ENCODE results near the gene DNAJC6.

The DNAJC6 gene

GRCh38 chr1:65292861-65293593 is 16.3 kb upstream of the DNAJC6 start:
- no peak for DNase-seq (ENCODE audit: low read depth, low spot score)

- DNase-seq (ENCODE audit: low read depth, low spot score): no peak
These were observed 11.6 kb upstream of the DNAJC6 start for GRCh38 chr1:65297706-65298105.

GRCh38 chr1:65299328-65299727 is 10.0 kb upstream of the DNAJC6 start:
- DNase-seq (ENCODE audit: low read depth, low spot score): no peak

- no peak for DNase-seq (ENCODE audit: low read depth, low spot score)
These were observed 501 bp upstream of the DNAJC6 start for GRCh38 chr1:65308781-65309303.

GRCh38 chr1:65310078-65310587 is 790 bp downstream of the DNAJC6 start:
- no peak for DNase-seq (ENCODE audit: low read depth, low spot score)

GRCh38 chr1:65311760-65312159 is 2.4 kb downstream of the DNAJC6 start:
- DNase-seq (ENCODE audit: low read depth, low spot score): no peak

- no peak for DNase-seq (ENCODE audit: low read depth, low spot score)
These were observed 6.9 kb downstream of the DNAJC6 start for GRCh38 chr1:65316233-65316632.

- DNase-seq (ENCODE audit: low read depth, low spot score): no peak
These were observed 8.7 kb downstream of the DNAJC6 start for GRCh38 chr1:65317866-65318653.

GRCh38 chr1:65319141-65319540 is 9.8 kb downstream of the DNAJC6 start:
- DNase-seq (ENCODE audit: low read depth, low spot score): peak; percentile 2

GRCh38 chr1:65319754-65320153 is 10.4 kb downstream of the DNAJC6 start:
- DNase-seq (ENCODE audit: low read depth, low spot score): no peak

- DNase-seq (ENCODE audit: low read depth, low spot score): no peak
These were observed 12.5 kb downstream of the DNAJC6 start for GRCh38 chr1:65321879-65322278.

GRCh38 chr1:65323246-65323645 is 13.9 kb downstream of the DNAJC6 start:
- no peak for DNase-seq (ENCODE audit: low read depth, low spot score)

- DNase-seq (ENCODE audit: low read depth, low spot score): no peak
These were observed 20.7 kb downstream of the DNAJC6 start for GRCh38 chr1:65330021-65330420.

- DNase-seq (ENCODE audit: low read depth, low spot score): no peak
These were observed 21.5 kb downstream of the DNAJC6 start for GRCh38 chr1:65330822-65331221.

GRCh38 chr1:65332821-65333220 is 23.5 kb downstream of the DNAJC6 start:
- no peak for DNase-seq (ENCODE audit: low read depth, low spot score)

- DNase-seq (ENCODE audit: low read depth, low spot score): no peak
These were observed 24.7 kb downstream of the DNAJC6 start for GRCh38 chr1:65334081-65334480.

- DNase-seq (ENCODE audit: low read depth, low spot score): peak; percentile 45
These were observed 30.6 kb downstream of the DNAJC6 start for GRCh38 chr1:65339866-65340468.

- no peak for DNase-seq (ENCODE audit: low read depth, low spot score)
These were observed 32.0 kb downstream of the DNAJC6 start for GRCh38 chr1:65341381-65341780.

- no peak for DNase-seq (ENCODE audit: low read depth, low spot score)
These were observed 33.9 kb downstream of the DNAJC6 start for GRCh38 chr1:65343286-65343685.

- DNase-seq (ENCODE audit: low read depth, low spot score): no peak
These were observed 35.0 kb downstream of the DNAJC6 start for GRCh38 chr1:65344171-65344814.

- no peak for DNase-seq (ENCODE audit: low read depth, low spot score)
These were observed 36.8 kb downstream of the DNAJC6 start for GRCh38 chr1:65346190-65346589.
